Spleen (tissue), 7 donors: ENCODE data around the gene USH1G.

ENCODE experiments used
- POLR2A ChIP-seq, 3 donors: fragments of 450-650 bp; IDR thresholded peaks; one replicate each; pipeline ENCODE4 v1.5.1; 2017; ENCODE audit warnings: antibody characterized with exemption in 3 of 3, mild to moderate bottlenecking in 1 of 3
- POLR2AphosphoS5 ChIP-seq, 3 donors: sonication (generic); formaldehyde crosslinking; IDR thresholded peaks; one replicate each; pipeline ENCODE4 v1.5.1; 2017; ENCODE audit warnings: antibody characterized with exemption in 3 of 3
- TF ChIP-seq, protein P1 (sequence below), 11 experiments: fragments of 200-600 bp in 7 of 11; fragments of 450-650 bp in 4 of 11; sonication (generic) in 4 of 11; IDR thresholded peaks in 8 of 11; conservative IDR thresholded peaks in 3 of 11; 1 replicate in 7 of 11; 2 replicates in 4 of 11; pipeline versions ENCODE4 v1.4.0 to v1.8.0; 2016 to 2021; ENCODE audit warnings: antibody characterized with exemption in 11 of 11, inconsistent platforms in 4 of 11, mild to moderate bottlenecking in 1 of 11
- donor health status: DM: no; HTN: no; CAD: no; lungs with moderate emphysema.
- donor health status: DM: no; HTN: no; CAD: no.
- donor health status: DM: no; HTN: no; CAD: no.

DNA sequence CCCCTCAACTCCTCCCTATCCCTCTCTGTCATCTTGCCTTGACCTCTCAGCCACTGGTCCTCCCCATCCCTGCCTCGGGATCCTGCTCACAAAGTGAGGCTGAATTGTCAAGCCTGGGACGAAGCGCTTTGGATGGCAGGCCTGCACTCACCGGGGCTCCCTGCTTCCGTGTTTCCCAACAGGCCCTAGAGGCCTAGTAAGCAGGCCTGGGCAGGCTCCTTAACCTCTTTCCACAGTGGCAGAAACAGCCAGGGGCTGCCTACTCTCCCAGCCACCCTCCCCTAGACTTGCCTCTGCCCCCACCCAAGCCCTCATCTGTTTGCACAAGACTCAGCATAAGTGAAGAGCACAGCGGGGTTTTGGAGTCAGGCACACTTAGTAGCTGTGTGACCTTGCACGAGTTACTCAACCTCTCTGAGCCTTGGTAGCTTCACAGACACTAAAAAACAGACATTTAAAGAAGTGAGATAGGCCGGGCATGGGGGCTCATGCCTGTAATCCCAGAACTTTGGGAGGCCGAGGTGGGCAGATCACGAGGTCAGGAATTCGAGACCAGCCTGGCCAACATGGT is 24.6 kb downstream of the USH1G start:
- TF ChIP-seq, protein P1, sequence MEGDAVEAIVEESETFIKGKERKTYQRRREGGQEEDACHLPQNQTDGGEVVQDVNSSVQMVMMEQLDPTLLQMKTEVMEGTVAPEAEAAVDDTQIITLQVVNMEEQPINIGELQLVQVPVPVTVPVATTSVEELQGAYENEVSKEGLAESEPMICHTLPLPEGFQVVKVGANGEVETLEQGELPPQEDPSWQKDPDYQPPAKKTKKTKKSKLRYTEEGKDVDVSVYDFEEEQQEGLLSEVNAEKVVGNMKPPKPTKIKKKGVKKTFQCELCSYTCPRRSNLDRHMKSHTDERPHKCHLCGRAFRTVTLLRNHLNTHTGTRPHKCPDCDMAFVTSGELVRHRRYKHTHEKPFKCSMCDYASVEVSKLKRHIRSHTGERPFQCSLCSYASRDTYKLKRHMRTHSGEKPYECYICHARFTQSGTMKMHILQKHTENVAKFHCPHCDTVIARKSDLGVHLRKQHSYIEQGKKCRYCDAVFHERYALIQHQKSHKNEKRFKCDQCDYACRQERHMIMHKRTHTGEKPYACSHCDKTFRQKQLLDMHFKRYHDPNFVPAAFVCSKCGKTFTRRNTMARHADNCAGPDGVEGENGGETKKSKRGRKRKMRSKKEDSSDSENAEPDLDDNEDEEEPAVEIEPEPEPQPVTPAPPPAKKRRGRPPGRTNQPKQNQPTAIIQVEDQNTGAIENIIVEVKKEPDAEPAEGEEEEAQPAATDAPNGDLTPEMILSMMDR (IDR thresholded peaks at IDR 0.05 in 8 of 11, conservative IDR thresholded peaks at IDR 0.05 in 3 of 11) = no peak
- TF ChIP-seq POLR2A (IDR thresholded peaks at IDR 0.05) = no peak
- TF ChIP-seq POLR2AphosphoS5 (IDR thresholded peaks at IDR 0.05) = no peak
